ENCODE data around the gene DDX59. TPM values are rescaled to one million over a fixed set of nuclear protein-coding genes. Genes with fewer than 3 reads are reported as not detected.

DDX59 gene
- total RNA-seq, 2 donors from 2014 or later = 9.6 to 15.6 TPM

DNA sequence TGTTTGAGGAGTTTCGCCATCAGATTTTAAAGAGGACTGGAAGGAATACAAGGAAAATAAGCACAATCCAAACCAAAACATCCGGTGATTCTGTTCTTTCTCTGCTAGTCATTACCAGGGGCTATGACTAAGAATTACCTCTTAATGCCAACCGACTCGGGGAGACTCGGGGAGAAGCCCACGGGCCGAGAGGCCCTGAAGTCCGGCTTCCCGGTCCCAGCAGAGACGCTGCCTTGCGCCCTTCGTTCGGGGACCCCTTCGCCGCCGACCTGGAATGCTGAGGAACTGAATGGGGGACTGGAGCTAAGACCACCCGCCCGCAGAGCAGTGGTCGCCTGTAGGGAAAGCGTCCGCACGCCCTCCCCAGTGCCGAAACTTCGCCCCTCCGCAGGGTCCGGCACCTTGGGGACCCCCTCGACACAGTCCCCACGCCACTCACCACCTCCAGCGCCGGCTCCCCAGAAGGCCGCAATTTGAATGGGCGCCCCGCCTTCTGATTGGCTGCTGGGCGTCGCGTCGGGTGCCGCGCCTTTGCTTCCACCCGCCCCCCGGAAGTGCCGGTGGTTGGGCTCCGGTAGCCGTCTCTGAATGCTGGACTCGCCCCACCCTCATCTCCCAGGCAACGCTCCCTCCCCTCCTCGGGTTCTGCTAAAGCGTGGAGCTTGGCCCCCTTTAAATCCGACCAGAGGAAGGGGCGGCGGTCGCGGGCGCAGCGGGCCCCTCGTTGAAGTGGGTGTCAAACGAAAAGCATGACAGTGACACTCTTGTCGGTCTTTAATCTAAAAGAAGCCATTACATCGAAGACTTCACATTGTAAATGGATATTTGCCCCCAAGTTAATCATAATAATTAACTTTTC, 49.2 kb downstream of the DDX59 start, which contains the start of gene KIF14:
TSS of gene KIF14 (minus strand) at position 479 of the 859 bp plus-strand sequence. CDS start 2,028 bp downstream, outside the sequence.
- Histone ChIP-seq H3K36me3 (replicated peaks in 1 of 2; ENCODE audit: insufficient read depth in 1 of 2, low read depth in 2 of 2) (no peaks in the 10 kb centered on the region), H3K4me3 (peak within 1 kb of the TSS; percentile 18 to 59), H3K4me1 (peaks cover 10% of the 10 kb centered on the region), H3K27ac (peak within 1 kb of the TSS in 3 of 4 donors; percentile 5 to 67 (median 59)), H3K9me3 (no peaks in the 10 kb centered on the region), H3K27me3 (no peaks in the 10 kb centered on the region)
- peak; percentile 100 for ATAC-seq
- intact Hi-C loops (cut with DNase I) = loop anchor here (10.0 kb wide), 1 partner anchor 224 kb away; no protein-coding TSS in a partner anchor
- WGBS, 2 donors = 0 to 1% methylated on average over 28 to 59 of the region's 59 CpGs
- TF ChIP-seq, protein P1, sequence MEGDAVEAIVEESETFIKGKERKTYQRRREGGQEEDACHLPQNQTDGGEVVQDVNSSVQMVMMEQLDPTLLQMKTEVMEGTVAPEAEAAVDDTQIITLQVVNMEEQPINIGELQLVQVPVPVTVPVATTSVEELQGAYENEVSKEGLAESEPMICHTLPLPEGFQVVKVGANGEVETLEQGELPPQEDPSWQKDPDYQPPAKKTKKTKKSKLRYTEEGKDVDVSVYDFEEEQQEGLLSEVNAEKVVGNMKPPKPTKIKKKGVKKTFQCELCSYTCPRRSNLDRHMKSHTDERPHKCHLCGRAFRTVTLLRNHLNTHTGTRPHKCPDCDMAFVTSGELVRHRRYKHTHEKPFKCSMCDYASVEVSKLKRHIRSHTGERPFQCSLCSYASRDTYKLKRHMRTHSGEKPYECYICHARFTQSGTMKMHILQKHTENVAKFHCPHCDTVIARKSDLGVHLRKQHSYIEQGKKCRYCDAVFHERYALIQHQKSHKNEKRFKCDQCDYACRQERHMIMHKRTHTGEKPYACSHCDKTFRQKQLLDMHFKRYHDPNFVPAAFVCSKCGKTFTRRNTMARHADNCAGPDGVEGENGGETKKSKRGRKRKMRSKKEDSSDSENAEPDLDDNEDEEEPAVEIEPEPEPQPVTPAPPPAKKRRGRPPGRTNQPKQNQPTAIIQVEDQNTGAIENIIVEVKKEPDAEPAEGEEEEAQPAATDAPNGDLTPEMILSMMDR (IDR thresholded peaks at IDR 0.05) = no peak
- TF ChIP-seq POLR2A (IDR thresholded peaks at IDR 0.05) = no peak
- DNase-seq = peak; percentile 90 to 95 (median 93)

DNA sequence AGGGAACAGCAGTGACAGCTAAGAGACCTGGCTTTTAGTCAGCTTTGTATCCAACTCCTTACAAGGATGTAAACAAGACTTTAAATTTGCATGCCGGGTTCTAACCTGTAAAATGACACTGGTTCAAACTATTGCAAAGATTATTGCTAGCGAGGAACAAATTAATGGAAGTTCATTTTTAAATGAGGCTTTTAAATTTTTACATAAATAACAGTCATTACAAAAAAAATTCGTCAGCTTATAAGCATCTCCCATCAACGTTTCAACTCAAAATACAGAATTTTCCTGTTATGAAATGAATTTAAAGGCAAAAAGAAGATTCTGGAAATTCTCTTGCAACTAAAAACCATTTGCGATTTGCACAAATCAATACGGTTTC, 49.8 kb downstream of the DDX59 start:
- ATAC-seq (no peak), DNase-seq (no peak)
- no peak for TF ChIP-seq POLR2A (IDR thresholded peaks at IDR 0.05)
- TF ChIP-seq, protein P1 (IDR thresholded peaks at IDR 0.05) = no peak
- Histone ChIP-seq H3K4me3 (peak overlapping the region in 1 of 2 donors; percentile 59), H3K27me3 (no peaks in the 10 kb centered on the region), H3K4me1 (peaks cover 10% of the 10 kb centered on the region), H3K36me3 (replicated peaks in 1 of 2; ENCODE audit: insufficient read depth in 1 of 2, low read depth in 2 of 2) (no peaks in the 10 kb centered on the region), H3K9me3 (no peaks in the 10 kb centered on the region), H3K27ac (no peak overlapping the region)
- intact Hi-C loops (cut with DNase I) = loop anchor here (10.0 kb wide), 1 partner anchor 225 kb away; no protein-coding TSS in a partner anchor
- whole genome bisulfite sequencing, 2 donors = 4 to 8% methylated on average over 6 of the region's 6 CpGs

DNA sequence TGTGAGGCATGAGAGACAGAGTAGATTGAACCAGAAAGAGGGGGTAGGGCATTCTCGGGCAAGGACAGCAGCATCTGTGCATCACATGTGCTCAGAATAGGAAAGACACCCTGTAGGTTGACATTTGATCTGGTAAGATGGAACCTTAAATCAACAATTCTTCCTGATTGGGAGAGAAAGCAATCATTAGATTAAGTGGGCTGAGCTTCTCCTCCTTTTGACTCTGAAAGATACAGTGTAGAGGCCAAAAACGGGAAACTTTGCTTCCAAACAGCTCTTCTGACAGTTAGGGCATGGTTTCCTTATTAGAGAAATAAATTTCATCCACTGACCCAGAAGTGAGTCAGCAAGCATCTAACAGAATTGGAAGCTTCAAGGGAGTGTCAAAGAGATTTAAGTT, 58.9 kb downstream of the DDX59 start:
- Histone ChIP-seq H3K4me1 (no peaks in the 10 kb centered on the region), H3K9me3 (no peaks in the 10 kb centered on the region), H3K27ac (no peak overlapping the region), H3K4me3 (no peak overlapping the region), H3K27me3 (no peaks in the 10 kb centered on the region), H3K36me3 (replicated peaks in 1 of 2; ENCODE audit: insufficient read depth in 1 of 2, low read depth in 2 of 2) (no peaks in the 10 kb centered on the region)
- WGBS, 2 donors = 57 to 71% methylated on average over 2 of the region's 2 CpGs
- ATAC-seq (no peak), DNase-seq (no peak)
- TF ChIP-seq, protein P1 (IDR thresholded peaks at IDR 0.05) = no peak
- no peak for TF ChIP-seq POLR2A (IDR thresholded peaks at IDR 0.05)
- intact Hi-C loops (cut with DNase I) = no loop called here

DNA sequence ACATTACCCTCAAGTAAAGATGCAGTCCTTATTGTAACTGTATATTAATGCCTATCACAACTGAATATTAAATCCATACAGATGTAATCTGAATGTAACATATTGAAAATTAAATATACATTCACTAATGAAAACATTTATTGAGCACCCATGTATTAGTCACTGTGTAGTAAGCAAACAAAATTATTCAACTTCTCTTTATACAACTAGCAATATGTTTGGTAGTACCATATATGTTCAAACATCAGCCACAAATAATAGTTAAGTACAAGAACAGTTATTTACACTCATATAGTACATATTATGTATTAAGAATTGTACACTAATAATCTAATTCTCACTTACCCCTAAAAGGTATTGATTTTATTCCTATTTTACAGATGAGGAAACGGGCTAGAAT, 67.1 kb downstream of the DDX59 start:
- H3K36me3 ChIP-seq (replicated peaks in 1 of 2; ENCODE audit: insufficient read depth in 1 of 2, low read depth in 2 of 2) = no peaks in the 10 kb centered on the region
- ATAC-seq (no peak), DNase-seq (no peak)
- no peak overlapping the region for H3K4me3 ChIP-seq
- intact Hi-C loops (cut with DNase I) = no loop called here
- H3K9me3 ChIP-seq = no peaks in the 10 kb centered on the region
- 84 to 93% methylated on average over 1 of the region's 1 CpG for WGBS, 2 donors
- H3K4me1 ChIP-seq = no peaks in the 10 kb centered on the region
- no peaks in the 10 kb centered on the region for H3K27me3 ChIP-seq
- H3K27ac ChIP-seq = no peak overlapping the region
- TF ChIP-seq POLR2A (IDR thresholded peaks at IDR 0.05) = no peak
- TF ChIP-seq, protein P1 (IDR thresholded peaks at IDR 0.05) = no peak

Other genes with a start within 250 kb of the DDX59 start
- not detected for gene KIF14, start 49.2 kb downstream of the DDX59 start, total RNA-seq
- gene CAMSAP2, start 69.0 kb upstream of the DDX59 start, total RNA-seq = 10 to 100 TPM in 1 of 2 donors, 1 to 10 TPM in 1; 8.8 to 19.1 TPM
- gene GPR25, start 203.1 kb upstream of the DDX59 start, total RNA-seq = 1 to 10 TPM in 1 of 2 donors, not detected in 1; 1.3 TPM
- 10 to 100 TPM; 22.1 to 30.7 TPM for gene INAVA, start 225.0 kb upstream of the DDX59 start, total RNA-seq